Osteocyte (in vitro differentiated cells): ENCODE results near the gene ARHGAP6. TPM values are rescaled to one million over a fixed set of nuclear protein-coding genes. Genes with fewer than 3 reads are reported as not detected.

Experiments used
- DNase-seq: peaks from one replicate; pipeline ENCODE4 v3.0.0; 2021; ENCODE audit warnings: mixed read lengths; ENCODE audit not compliant: unreplicated experiment; ENCODE audit errors: extremely low spot score
- H3K27ac Mint-ChIP-seq: one replicate; pipeline ENCODE4 v1.8.0; 2021; ENCODE audit warnings: mild to moderate bottlenecking, mixed read lengths; ENCODE audit not compliant: unreplicated experiment
- H3K27me3 Mint-ChIP-seq: one replicate; pipeline ENCODE4 v1.8.0; 2021; ENCODE audit warnings: mixed read lengths; ENCODE audit not compliant: unreplicated experiment
- H3K36me3 Mint-ChIP-seq: one replicate; pipeline ENCODE4 v1.8.0; 2021; ENCODE audit warnings: mixed read lengths; ENCODE audit not compliant: unreplicated experiment
- H3K4me1 Mint-ChIP-seq: one replicate; pipeline ENCODE4 v1.8.0; 2021; ENCODE audit warnings: mixed read lengths; ENCODE audit not compliant: unreplicated experiment
- H3K4me3 Mint-ChIP-seq: one replicate; pipeline ENCODE4 v1.8.0; 2021; ENCODE audit warnings: mild to moderate bottlenecking, moderate library complexity, mixed read lengths; ENCODE audit not compliant: unreplicated experiment
- H3K9me3 Mint-ChIP-seq: one replicate; pipeline ENCODE4 v1.8.0; 2021; ENCODE audit warnings: mixed read lengths; ENCODE audit not compliant: unreplicated experiment
- CTCF ChIP-seq: fragments of 200-600 bp; sonication (generic); IDR thresholded peaks from 2 replicates; pipeline ENCODE4 v1.5.0; 2021; ENCODE audit warnings: antibody characterized with exemption, mild to moderate bottlenecking, moderate library complexity
- total RNA-seq: library from RNA; stranded (reverse); gene quantifications from 2 replicates; pipeline ENCODE4 v1.2.1, GENCODE V29; 2021

The ARHGAP6 gene
- total RNA-seq, 1 donor from 2014 or later = 3.5 TPM

GRCh38 chrX:11460347-11460746 is 205.4 kb downstream of the ARHGAP6 start:
- H3K27ac Mint-ChIP-seq = peak overlapping the region; percentile 86
- no peak for DNase-seq
- H3K27me3 Mint-ChIP-seq = no peaks in the 10 kb centered on the region
- no peak for TF ChIP-seq CTCF
- no peaks in the 10 kb centered on the region for H3K36me3 Mint-ChIP-seq
- peaks cover 14% of the 10 kb centered on the region for H3K9me3 Mint-ChIP-seq
- no peak overlapping the region for H3K4me3 Mint-ChIP-seq
- H3K4me1 Mint-ChIP-seq = peaks cover 30% of the 10 kb centered on the region

- H3K4me1 Mint-ChIP-seq = peaks cover 30% of the 10 kb centered on the region
- H3K27ac Mint-ChIP-seq = no peak overlapping the region
- no peak for DNase-seq
- H3K27me3 Mint-ChIP-seq = no peaks in the 10 kb centered on the region
- H3K4me3 Mint-ChIP-seq = no peak overlapping the region
- H3K9me3 Mint-ChIP-seq = peaks cover 10% of the 10 kb centered on the region
- TF ChIP-seq CTCF = no peak
- no peaks in the 10 kb centered on the region for H3K36me3 Mint-ChIP-seq
These were observed 207.6 kb downstream of the ARHGAP6 start for GRCh38 chrX:11458170-11458569.

- TF ChIP-seq CTCF = no peak
- Mint-ChIP-seq H3K27me3 (no peaks in the 10 kb centered on the region), H3K36me3 (no peaks in the 10 kb centered on the region), H3K27ac (no peak overlapping the region), H3K4me3 (no peak overlapping the region), H3K9me3 (peaks cover 8% of the 10 kb centered on the region), H3K4me1 (peaks cover 10% of the 10 kb centered on the region)
- no peak for DNase-seq
These were observed 214.6 kb downstream of the ARHGAP6 start for GRCh38 chrX:11451151-11451550.

- DNase-seq = no peak
These were observed 215.4 kb downstream of the ARHGAP6 start for GRCh38 chrX:11450354-11450753.

GRCh38 chrX:11449613-11450012 is 216.1 kb downstream of the ARHGAP6 start:
- Mint-ChIP-seq H3K9me3 (peaks cover 4% of the 10 kb centered on the region), H3K4me3 (no peak overlapping the region), H3K36me3 (no peaks in the 10 kb centered on the region), H3K27me3 (no peaks in the 10 kb centered on the region), H3K27ac (no peak overlapping the region), H3K4me1 (peaks cover 19% of the 10 kb centered on the region)
- no peak for DNase-seq
- TF ChIP-seq CTCF = no peak

More at GRCh38 chrX:11450354-11450753, 215.4 kb downstream of the ARHGAP6 start:
- Mint-ChIP-seq H3K9me3 (peaks cover 3% of the 10 kb centered on the region), H3K4me1 (peaks cover 15% of the 10 kb centered on the region), H3K4me3 (no peak overlapping the region), H3K27ac (no peak overlapping the region), H3K36me3 (no peaks in the 10 kb centered on the region), H3K27me3 (no peaks in the 10 kb centered on the region)
- no peak for TF ChIP-seq CTCF
